Measurements from ENCODE around the gene ANKRD11.
"Not testable (repeated sequence)": the region's sequence is repeated elsewhere in the genome, so short reads cannot be mapped to it uniquely, and the experiment has no call there.

Gene ANKRD11

GRCh38 chr16:89300311-89300975 lies 189.9 kb downstream of the ANKRD11 start:
- H3K27ac ChIP-seq, result peak overlapping the region in 7 of 21 experiments; percentile 14 to 63 (median 48)
- no peak overlapping the region for H3K4me3 ChIP-seq

- H3K4me3 ChIP-seq, result not testable (repeated sequence)
- H3K27ac ChIP-seq, result peak overlapping the region in 1 of 21 experiments; percentile 36
These were observed 190.8 kb downstream of the ANKRD11 start for GRCh38 chr16:89299357-89300111.

GRCh38 chr16:89298623-89299225 lies 191.6 kb downstream of the ANKRD11 start:
- H3K27ac ChIP-seq, result peak overlapping the region in 5 of 21 experiments; percentile 10 to 49 (median 19)
- no peak overlapping the region for H3K4me3 ChIP-seq

GRCh38 chr16:89297910-89298545 lies 192.3 kb downstream of the ANKRD11 start:
- Histone ChIP-seq H3K4me3 (no peak overlapping the region), H3K27ac (peak overlapping the region in 4 of 21 experiments; percentile 10 to 49 (median 14))

- Histone ChIP-seq H3K4me3 (no peak overlapping the region), H3K27ac (peak overlapping the region in 1 of 21 experiments; percentile 6)
These were observed 193.0 kb downstream of the ANKRD11 start for GRCh38 chr16:89297156-89297874.

- no peak overlapping the region for H3K4me3 ChIP-seq
- no peak overlapping the region for H3K27ac ChIP-seq
These were observed 194.4 kb downstream of the ANKRD11 start for GRCh38 chr16:89295915-89296314.

- no peak overlapping the region for H3K4me3 ChIP-seq
- no peak overlapping the region for H3K27ac ChIP-seq
These were observed 195.1 kb downstream of the ANKRD11 start for GRCh38 chr16:89295071-89295900.

GRCh38 chr16:89294486-89294885 lies 195.9 kb downstream of the ANKRD11 start:
- Histone ChIP-seq H3K27ac (no peak overlapping the region), H3K4me3 (no peak overlapping the region)

GRCh38 chr16:89293276-89294143 lies 196.9 kb downstream of the ANKRD11 start:
- H3K4me3 ChIP-seq, result no peak overlapping the region
- no peak overlapping the region for H3K27ac ChIP-seq

- no peak overlapping the region for H3K4me3 ChIP-seq
- H3K27ac ChIP-seq, result peak overlapping the region in 1 of 21 experiments; percentile 39
These were observed 197.8 kb downstream of the ANKRD11 start for GRCh38 chr16:89292443-89293078.

- peak overlapping the region in 1 of 21 experiments; percentile 11 for H3K27ac ChIP-seq
- no peak overlapping the region for H3K4me3 ChIP-seq
These were observed 198.6 kb downstream of the ANKRD11 start for GRCh38 chr16:89291776-89292175.

GRCh38 chr16:89291363-89291762 lies 199.0 kb downstream of the ANKRD11 start:
- peak overlapping the region in 1 of 21 experiments; percentile 11 for H3K27ac ChIP-seq
- no peak overlapping the region for H3K4me3 ChIP-seq

- H3K27ac ChIP-seq, result no peak overlapping the region
- no peak overlapping the region for H3K4me3 ChIP-seq
These were observed 199.5 kb downstream of the ANKRD11 start for GRCh38 chr16:89290887-89291286.

GRCh38 chr16:89290472-89290871 lies 199.9 kb downstream of the ANKRD11 start:
- no peak overlapping the region for H3K4me3 ChIP-seq
- H3K27ac ChIP-seq, result no peak overlapping the region

- Histone ChIP-seq H3K4me3 (no peak overlapping the region), H3K27ac (no peak overlapping the region)
These were observed 200.6 kb downstream of the ANKRD11 start for GRCh38 chr16:89289428-89290395.

GRCh38 chr16:89288966-89289365 lies 201.4 kb downstream of the ANKRD11 start:
- H3K4me3 ChIP-seq, result no peak overlapping the region
- H3K27ac ChIP-seq, result no peak overlapping the region
